Body of pancreas (tissue), 4 donors: ENCODE measurements around the gene SEMA7A. TPM values are rescaled to one million over a fixed set of nuclear protein-coding genes. Genes with fewer than 3 reads are reported as not detected.
A peak's percentile ranks its signal among the peaks of the same experiment; 100 is the strongest.

Source experiments
- ATAC-seq: fragments of 150-250 bp; one replicate; pipeline ENCODE4 v1.9.1; 2016
- DNase-seq, 4 donors: peaks; one replicate each; pipeline ENCODE4 v3.0.0-alpha.2; 2019
- H3K27ac ChIP-seq, 4 donors: fragments of 200-600 bp; sonication (generic); 1 replicate in 3 of 4; 2 replicates in 1 of 4; pipeline versions ENCODE4 v1.5.1 to v1.6.1; 2016 to 2019; ENCODE audit warnings: mild to moderate bottlenecking in 1 of 4, mixed read lengths in 1 of 4, moderate library complexity in 1 of 4
- H3K27me3 ChIP-seq, 2 donors: fragments of 200-600 bp; sonication (generic); one replicate each; pipeline ENCODE4 v1.6.0; 2016; ENCODE audit warnings: mild to moderate bottlenecking in 1 of 2
- H3K36me3 ChIP-seq, 2 donors: fragments of 200-600 bp; sonication (generic); replicated peaks in 1 of 2; 2 replicates each; pipeline ENCODE4 v1.5.1; 2016; ENCODE audit warnings: low read depth in 2 of 2; ENCODE audit not compliant: insufficient read depth in 1 of 2
- H3K4me1 ChIP-seq: fragments of 200-600 bp; sonication (generic); one replicate; pipeline ENCODE4 v1.6.0; 2016
- H3K4me3 ChIP-seq, 2 donors: fragments of 200-600 bp; sonication (generic); 1 replicate in 1 of 2; 2 replicates in 1 of 2; pipeline ENCODE4 v1.5.1; 2016 to 2019
- H3K9me3 ChIP-seq, 3 donors: fragments of 200-600 bp; sonication (generic); 1 replicate in 2 of 3; 2 replicates in 1 of 3; pipeline ENCODE4 v1.5.1; 2016
- POLR2A ChIP-seq, 3 donors: fragments of 450-650 bp; IDR thresholded peaks; one replicate each; pipeline ENCODE4 v1.6.1; 2016; ENCODE audit warnings: antibody characterized with exemption in 3 of 3, mild to moderate bottlenecking in 2 of 3
- WGBS, 2 donors: methylation state at CpG; one replicate each; pipeline ENCODE4 v1.1.5; 2017; 5-methylcytosine and 5-hydroxymethylcytosine counted together
- intact Hi-C: fragments of 100-400 bp; cut with DNase I; formaldehyde crosslinking; loops from one replicate; pipeline ENCODE4 v1.15.1; 2023
- total RNA-seq, 2 donors: library from RNA; depleted of rRNA; stranded (reverse); fragments of >200 nt; gene quantifications; one replicate each; pipeline ENCODE4 v1.1.0, GENCODE V29; 2016
- TF ChIP-seq, protein P1 (sequence below), 7 experiments: fragments of 450-650 bp in 4 of 7; fragments of 200-600 bp in 3 of 7; sonication (generic) in 3 of 7; IDR thresholded peaks; one replicate each; pipeline ENCODE4 v1.5.1; 2016 to 2019; ENCODE audit warnings: antibody characterized with exemption in 7 of 7

Gene SEMA7A
- total RNA-seq, 2 donors from 2014 or later: 0.33 to 0.52 TPM

DNA sequence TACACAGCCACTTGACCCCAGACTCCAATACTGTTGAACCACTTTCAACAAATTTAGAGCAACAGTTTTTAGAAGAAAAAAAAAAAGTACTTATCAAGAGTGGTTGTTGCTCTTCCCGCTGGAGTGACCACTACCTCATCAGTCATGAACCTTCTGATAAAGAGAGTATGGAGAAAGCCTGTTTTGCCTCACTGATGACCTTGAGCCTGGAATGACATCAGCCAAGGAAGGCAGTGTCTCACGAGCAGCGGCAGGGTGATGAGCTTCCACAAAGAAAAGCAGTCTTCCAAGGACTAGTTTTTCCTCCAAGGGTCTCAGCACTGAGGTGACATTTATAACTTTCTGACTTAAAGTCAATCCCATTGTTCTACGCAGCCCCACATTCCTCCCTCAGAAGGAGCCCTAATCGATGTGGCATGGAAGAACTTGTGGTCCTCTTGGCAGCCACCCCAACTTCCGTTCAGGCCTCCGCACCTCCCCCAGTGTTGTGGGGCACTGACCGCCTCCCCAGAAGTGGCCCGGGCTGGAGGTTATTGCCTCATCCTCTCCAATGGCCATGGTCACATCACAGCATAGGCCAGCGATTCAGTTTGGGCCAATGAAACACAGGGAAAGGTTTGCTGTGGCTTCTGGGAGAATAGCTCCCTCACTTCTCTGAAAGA lies 64.5 kb downstream of the SEMA7A start:
- WGBS, 2 donors: 34 to 48% methylated on average over 10 of the region's 10 CpGs
- H3K9me3 ChIP-seq: no peaks in the 10 kb centered on the region
- H3K27me3 ChIP-seq: peaks cover 0 to 5% of the 10 kb centered on the region in 2 donors
- H3K4me3 ChIP-seq: no peak overlapping the region
- TF ChIP-seq, protein P1, sequence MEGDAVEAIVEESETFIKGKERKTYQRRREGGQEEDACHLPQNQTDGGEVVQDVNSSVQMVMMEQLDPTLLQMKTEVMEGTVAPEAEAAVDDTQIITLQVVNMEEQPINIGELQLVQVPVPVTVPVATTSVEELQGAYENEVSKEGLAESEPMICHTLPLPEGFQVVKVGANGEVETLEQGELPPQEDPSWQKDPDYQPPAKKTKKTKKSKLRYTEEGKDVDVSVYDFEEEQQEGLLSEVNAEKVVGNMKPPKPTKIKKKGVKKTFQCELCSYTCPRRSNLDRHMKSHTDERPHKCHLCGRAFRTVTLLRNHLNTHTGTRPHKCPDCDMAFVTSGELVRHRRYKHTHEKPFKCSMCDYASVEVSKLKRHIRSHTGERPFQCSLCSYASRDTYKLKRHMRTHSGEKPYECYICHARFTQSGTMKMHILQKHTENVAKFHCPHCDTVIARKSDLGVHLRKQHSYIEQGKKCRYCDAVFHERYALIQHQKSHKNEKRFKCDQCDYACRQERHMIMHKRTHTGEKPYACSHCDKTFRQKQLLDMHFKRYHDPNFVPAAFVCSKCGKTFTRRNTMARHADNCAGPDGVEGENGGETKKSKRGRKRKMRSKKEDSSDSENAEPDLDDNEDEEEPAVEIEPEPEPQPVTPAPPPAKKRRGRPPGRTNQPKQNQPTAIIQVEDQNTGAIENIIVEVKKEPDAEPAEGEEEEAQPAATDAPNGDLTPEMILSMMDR (IDR thresholded peaks at IDR 0.05): no peak
- no peak for TF ChIP-seq POLR2A (IDR thresholded peaks at IDR 0.05)
- ATAC-seq (no peak), DNase-seq (no peak)
- intact Hi-C loops: no loop called here
- no peaks in the 10 kb centered on the region for H3K36me3 ChIP-seq
- H3K4me1 ChIP-seq: peaks cover 18% of the 10 kb centered on the region
- H3K27ac ChIP-seq: no peak overlapping the region

DNA sequence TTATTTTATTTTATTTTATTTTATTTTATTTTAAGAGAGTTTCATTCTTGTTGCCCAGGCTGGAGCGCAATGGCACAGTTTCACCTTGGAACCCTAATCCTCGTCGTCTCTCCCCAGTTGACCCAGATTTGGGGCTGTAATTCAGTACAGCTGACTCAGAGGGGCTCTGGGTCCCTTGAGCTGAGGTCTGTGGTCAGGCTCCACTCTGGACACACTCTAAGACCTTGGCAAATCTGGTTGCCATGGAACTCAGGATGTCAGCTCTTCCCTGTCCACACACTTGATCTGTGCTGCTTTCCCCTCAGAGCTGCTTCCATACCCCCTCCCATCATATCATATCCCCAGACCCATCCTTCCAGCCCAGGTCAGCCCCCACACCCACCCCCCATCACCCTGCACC lies 65.6 kb downstream of the SEMA7A start:
- no peak for ATAC-seq
- Histone ChIP-seq H3K4me1 (peaks cover 7% of the 10 kb centered on the region), H3K36me3 (no peaks in the 10 kb centered on the region), H3K9me3 (no peaks in the 10 kb centered on the region), H3K4me3 (no peak overlapping the region), H3K27me3 (peaks cover 0 to 5% of the 10 kb centered on the region in 2 donors), H3K27ac (no peak overlapping the region)
- DNase-seq: no peak
- no peak for TF ChIP-seq POLR2A (IDR thresholded peaks at IDR 0.05)
- intact Hi-C loops: no loop called here
- WGBS, 2 donors: 89 to 94% methylated on average over 3 of the region's 3 CpGs

DNA sequence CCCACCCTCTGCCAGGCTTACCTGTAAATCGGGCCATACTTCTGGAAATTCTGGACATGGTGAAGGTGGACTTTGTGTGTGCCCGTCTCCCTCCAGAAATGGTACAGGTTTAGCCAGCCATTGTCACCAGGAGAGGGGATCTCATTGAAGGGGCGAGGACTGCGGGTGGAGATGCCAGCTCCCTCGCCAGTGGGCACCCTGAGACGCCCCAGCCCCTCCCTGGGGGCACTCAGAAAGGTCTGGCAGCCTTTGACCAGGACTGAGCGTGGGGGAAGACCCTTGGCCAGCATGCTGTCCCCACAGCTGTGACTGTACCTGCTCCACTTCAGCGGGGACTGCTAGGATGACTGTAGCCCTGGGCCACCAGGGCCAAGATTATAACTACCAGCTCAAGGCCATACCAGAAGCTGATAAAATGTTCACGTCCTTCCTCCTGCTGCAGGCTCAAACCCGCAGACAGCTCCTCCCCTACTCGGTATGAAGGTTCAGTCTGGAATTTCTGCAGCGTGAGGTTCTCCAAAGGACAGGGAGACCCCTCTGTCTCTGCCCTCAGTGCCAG lies 66.4 kb downstream of the SEMA7A start, which contains the start of gene CYP11A1:
Gene CYP11A1 (minus strand): TSS at position 351 of the 559 bp plus-strand sequence. CDS start 61 bp downstream, at position 290.
- ATAC-seq (no peak), DNase-seq (no peak)
- WGBS, 2 donors: 59 to 64% methylated on average over 6 to 12 of the region's 12 CpGs
- no peak within 1 kb of the TSS for H3K4me3 ChIP-seq
- peaks cover 0 to 5% of the 10 kb centered on the region in 2 donors for H3K27me3 ChIP-seq
- TF ChIP-seq POLR2A (IDR thresholded peaks at IDR 0.05): no peak
- H3K9me3 ChIP-seq: no peaks in the 10 kb centered on the region
- H3K4me1 ChIP-seq: peaks cover 7% of the 10 kb centered on the region
- H3K36me3 ChIP-seq: no peaks in the 10 kb centered on the region
- H3K27ac ChIP-seq: no peak within 1 kb of the TSS
- intact Hi-C loops: no loop called here

DNA sequence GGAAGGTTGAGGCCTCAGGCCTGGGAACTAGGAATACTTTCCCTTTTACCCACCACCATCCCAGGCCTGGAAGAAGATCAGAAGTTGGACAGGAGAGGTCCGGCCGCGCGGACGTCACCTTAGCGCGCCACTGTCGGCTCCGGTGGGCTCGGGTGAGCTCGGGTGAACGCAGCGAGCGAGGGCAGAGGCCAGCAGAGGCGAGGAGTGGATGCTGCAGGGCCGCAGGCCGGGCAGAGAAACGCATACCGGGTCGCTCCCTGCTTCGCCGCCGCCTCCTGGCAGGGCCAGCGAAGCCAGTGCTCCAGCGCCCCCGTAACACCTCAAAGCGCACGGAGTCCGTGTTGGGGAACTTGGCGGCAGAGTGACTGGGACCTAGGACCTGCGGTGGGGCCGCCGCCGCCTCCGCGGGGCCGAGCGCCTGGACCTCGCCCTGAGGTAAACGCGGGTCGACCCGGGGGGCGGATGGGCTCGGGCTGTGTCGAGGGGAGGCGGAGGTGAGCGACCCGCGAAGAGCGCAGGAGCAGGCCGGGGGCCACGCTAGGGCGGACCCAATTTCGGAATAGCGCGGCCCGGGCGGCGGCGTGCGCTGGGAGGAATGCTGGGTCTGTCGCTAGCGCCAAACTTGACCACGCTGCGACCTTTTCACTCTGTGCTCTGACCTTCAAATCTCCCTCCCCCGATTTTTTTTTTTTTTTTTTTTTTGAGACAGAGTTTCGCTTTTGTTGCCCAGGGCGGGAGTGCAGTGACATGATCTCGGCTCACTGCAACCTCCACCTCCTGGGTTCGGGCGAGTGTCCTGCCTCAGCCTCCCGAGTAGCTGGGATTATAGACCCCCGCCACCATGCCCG lies 67.9 kb downstream of the SEMA7A start:
- Histone ChIP-seq H3K36me3 (no peaks in the 10 kb centered on the region), H3K4me3 (no peak overlapping the region), H3K9me3 (no peaks in the 10 kb centered on the region), H3K4me1 (peaks cover 7% of the 10 kb centered on the region), H3K27me3 (peaks cover 0 to 5% of the 10 kb centered on the region in 2 donors), H3K27ac (peak overlapping the region in 1 of 4 donors; percentile 39)
- ATAC-seq (peak; percentile 56), DNase-seq (peak in 3 of 4 donors; percentile 25 to 40 (median 32))
- no peak for TF ChIP-seq POLR2A (IDR thresholded peaks at IDR 0.05)
- WGBS, 2 donors: 17 to 18% methylated on average over 32 to 71 of the region's 75 CpGs
- intact Hi-C loops: no loop called here

DNA sequence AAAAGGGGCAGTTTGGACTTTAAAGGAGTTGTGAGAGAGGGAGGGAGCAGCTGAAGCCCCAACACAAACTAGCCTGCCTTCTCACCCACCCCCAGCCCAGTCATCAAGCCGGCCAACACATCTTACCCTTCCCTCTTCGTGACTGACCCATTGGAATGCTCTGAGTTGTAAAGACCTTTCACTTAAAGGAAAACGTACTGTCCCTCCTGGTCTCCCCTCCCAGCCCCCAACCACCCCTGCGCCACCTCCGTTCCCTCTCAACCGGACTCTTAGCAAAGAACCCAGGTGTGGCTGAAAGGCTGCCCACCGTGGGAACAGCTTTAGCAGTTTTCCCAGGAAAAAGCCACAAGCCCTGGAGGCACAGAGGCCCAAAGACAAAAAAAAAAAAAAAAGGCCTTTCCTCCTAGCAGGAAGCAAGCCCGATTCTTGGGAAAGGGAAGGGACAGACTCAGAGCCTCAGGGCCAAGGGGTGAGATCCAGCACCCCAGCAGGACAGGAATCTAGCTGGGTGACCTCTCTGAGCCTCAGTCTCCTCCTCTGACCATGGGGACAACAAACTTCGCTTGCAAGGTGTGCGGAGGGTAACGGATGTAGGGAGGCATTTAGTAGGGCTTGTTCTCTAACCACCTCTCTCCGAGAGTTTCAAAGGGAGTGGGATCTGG lies 68.7 kb downstream of the SEMA7A start:
- H3K4me1 ChIP-seq: peaks cover 7% of the 10 kb centered on the region
- H3K4me3 ChIP-seq: no peak overlapping the region
- DNase-seq (no peak), ATAC-seq (no peak)
- intact Hi-C loops: no loop called here
- TF ChIP-seq POLR2A (IDR thresholded peaks at IDR 0.05): no peak
- TF ChIP-seq, protein P1 (IDR thresholded peaks at IDR 0.05): no peak
- H3K27ac ChIP-seq: no peak overlapping the region
- WGBS, 2 donors: 84 to 90% methylated on average over 12 of the region's 12 CpGs
- H3K27me3 ChIP-seq: peaks cover 0 to 5% of the 10 kb centered on the region in 2 donors
- no peaks in the 10 kb centered on the region for H3K9me3 ChIP-seq
- H3K36me3 ChIP-seq: no peaks in the 10 kb centered on the region
